ENCODE results near the gene CACNA1G.

DNA sequence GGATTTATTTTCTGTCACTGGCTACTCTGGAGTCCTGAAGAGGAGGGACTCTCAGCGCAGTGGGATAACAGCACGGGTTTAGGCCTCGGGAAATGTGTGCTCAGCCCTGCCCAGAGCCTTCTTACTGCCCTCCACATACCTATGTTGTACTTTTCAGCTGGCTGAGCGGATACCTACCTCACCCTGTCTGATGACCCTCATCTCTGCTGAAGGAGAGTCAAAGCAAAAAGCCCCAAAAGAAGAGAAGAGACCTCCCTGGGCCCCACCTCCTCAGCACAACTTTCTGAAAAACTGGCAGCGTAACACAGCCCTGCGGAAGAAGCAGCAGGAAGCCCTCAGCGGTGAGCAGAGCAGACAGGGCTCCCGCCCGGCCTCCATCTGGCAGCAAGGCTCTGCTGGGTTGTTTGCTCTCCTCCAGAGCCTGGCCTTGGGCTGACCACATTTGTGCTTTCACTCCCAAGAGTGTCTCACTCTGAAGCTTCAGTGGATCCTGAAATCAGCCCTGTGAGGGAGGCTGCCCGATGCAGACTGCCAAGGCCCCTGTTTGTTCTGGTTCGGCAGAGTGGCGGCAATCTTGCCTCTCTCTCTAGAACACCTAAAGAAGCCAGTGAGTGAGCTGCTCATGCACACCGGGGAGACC, 42.0 kb upstream of the CACNA1G start:
- TF ChIP-seq, protein P1, sequence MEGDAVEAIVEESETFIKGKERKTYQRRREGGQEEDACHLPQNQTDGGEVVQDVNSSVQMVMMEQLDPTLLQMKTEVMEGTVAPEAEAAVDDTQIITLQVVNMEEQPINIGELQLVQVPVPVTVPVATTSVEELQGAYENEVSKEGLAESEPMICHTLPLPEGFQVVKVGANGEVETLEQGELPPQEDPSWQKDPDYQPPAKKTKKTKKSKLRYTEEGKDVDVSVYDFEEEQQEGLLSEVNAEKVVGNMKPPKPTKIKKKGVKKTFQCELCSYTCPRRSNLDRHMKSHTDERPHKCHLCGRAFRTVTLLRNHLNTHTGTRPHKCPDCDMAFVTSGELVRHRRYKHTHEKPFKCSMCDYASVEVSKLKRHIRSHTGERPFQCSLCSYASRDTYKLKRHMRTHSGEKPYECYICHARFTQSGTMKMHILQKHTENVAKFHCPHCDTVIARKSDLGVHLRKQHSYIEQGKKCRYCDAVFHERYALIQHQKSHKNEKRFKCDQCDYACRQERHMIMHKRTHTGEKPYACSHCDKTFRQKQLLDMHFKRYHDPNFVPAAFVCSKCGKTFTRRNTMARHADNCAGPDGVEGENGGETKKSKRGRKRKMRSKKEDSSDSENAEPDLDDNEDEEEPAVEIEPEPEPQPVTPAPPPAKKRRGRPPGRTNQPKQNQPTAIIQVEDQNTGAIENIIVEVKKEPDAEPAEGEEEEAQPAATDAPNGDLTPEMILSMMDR (IDR thresholded peaks at IDR 0.05 in 2 of 3, conservative IDR thresholded peaks at IDR 0.05 in 1 of 3; ENCODE audit: insufficient read depth in 2 of 3, low read depth in 1 of 3, low read length in 3 of 3), result no peak
- TF ChIP-seq SMC3 (conservative IDR thresholded peaks at IDR 0.05; ENCODE audit: insufficient read depth, low read depth, low read length) (no peak), FOS (IDR thresholded peaks at IDR 0.05; ENCODE audit: extremely low read depth, insufficient read length) (no peak), YY1 (IDR thresholded peaks at IDR 0.05; ENCODE audit: borderline replicate concordance in 1 of 3, control insufficient read depth in 1 of 3, extremely low read depth in 1 of 3, insufficient read depth in 3 of 3, insufficient read length in 1 of 3, insufficient replicate concordance in 2 of 3, low read depth in 1 of 3, low read length in 2 of 3) (no peak), SNRNP70 (optimal IDR thresholded peaks at IDR 0.05; ENCODE audit: low read depth, low read length) (no peak), MYC (IDR thresholded peaks at IDR 0.05; ENCODE audit: low read depth, low read length) (no peak), MYC (CRISPR knock-in tag; IDR thresholded peaks at IDR 0.05; ENCODE audit: borderline replicate concordance, low read depth) (no peak), MAFF (IDR thresholded peaks at IDR 0.05; ENCODE audit: low read length) (no peak), ADNP (tag; IDR thresholded peaks at IDR 0.05) (no peak), HMG20B (CRISPR knock-in tag; IDR thresholded peaks at IDR 0.05) (no peak), POU5F1 (IDR thresholded peaks at IDR 0.05; ENCODE audit: borderline replicate concordance, low read depth, low read length, partially characterized antibody) (no peak), JUND (IDR thresholded peaks at IDR 0.05; ENCODE audit: borderline replicate concordance, low read depth, low read length) (no peak), JUND (tag; IDR thresholded peaks at IDR 0.05; ENCODE audit: borderline replicate concordance, low read depth, low read length) (no peak)
- TF ChIP-seq, protein P2, sequence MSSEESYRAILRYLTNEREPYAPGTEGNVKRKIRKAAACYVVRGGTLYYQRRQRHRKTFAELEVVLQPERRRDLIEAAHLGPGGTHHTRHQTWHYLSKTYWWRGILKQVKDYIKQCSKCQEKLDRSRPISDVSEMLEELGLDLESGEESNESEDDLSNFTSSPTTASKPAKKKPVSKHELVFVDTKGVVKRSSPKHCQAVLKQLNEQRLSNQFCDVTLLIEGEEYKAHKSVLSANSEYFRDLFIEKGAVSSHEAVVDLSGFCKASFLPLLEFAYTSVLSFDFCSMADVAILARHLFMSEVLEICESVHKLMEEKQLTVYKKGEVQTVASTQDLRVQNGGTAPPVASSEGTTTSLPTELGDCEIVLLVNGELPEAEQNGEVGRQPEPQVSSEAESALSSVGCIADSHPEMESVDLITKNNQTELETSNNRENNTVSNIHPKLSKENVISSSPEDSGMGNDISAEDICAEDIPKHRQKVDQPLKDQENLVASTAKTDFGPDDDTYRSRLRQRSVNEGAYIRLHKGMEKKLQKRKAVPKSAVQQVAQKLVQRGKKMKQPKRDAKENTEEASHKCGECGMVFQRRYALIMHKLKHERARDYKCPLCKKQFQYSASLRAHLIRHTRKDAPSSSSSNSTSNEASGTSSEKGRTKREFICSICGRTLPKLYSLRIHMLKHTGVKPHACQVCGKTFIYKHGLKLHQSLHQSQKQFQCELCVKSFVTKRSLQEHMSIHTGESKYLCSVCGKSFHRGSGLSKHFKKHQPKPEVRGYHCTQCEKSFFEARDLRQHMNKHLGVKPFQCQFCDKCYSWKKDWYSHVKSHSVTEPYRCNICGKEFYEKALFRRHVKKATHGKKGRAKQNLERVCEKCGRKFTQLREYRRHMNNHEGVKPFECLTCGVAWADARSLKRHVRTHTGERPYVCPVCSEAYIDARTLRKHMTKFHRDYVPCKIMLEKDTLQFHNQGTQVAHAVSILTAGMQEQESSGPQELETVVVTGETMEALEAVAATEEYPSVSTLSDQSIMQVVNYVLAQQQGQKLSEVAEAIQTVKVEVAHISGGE (CRISPR knock-in tag; IDR thresholded peaks at IDR 0.05), result no peak
- TF ChIP-seq, protein P3, sequence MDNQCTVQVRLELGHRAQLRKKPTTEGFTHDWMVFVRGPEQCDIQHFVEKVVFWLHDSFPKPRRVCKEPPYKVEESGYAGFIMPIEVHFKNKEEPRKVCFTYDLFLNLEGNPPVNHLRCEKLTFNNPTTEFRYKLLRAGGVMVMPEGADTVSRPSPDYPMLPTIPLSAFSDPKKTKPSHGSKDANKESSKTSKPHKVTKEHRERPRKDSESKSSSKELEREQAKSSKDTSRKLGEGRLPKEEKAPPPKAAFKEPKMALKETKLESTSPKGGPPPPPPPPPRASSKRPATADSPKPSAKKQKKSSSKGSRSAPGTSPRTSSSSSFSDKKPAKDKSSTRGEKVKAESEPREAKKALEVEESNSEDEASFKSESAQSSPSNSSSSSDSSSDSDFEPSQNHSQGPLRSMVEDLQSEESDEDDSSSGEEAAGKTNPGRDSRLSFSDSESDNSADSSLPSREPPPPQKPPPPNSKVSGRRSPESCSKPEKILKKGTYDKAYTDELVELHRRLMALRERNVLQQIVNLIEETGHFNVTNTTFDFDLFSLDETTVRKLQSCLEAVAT (IDR thresholded peaks at IDR 0.05), result no peak
